ENCODE measurements around the gene ULK2. TPM values are rescaled to one million over a fixed set of nuclear protein-coding genes. Genes with fewer than 3 reads are reported as not detected.
"Not testable (repeated sequence)": the region's sequence is repeated elsewhere in the genome, so short reads cannot be mapped to it uniquely, and the experiment has no call there.

The ULK2 gene
- total RNA-seq, 1 donor from 2014 or later, result 29.0 TPM

DNA sequence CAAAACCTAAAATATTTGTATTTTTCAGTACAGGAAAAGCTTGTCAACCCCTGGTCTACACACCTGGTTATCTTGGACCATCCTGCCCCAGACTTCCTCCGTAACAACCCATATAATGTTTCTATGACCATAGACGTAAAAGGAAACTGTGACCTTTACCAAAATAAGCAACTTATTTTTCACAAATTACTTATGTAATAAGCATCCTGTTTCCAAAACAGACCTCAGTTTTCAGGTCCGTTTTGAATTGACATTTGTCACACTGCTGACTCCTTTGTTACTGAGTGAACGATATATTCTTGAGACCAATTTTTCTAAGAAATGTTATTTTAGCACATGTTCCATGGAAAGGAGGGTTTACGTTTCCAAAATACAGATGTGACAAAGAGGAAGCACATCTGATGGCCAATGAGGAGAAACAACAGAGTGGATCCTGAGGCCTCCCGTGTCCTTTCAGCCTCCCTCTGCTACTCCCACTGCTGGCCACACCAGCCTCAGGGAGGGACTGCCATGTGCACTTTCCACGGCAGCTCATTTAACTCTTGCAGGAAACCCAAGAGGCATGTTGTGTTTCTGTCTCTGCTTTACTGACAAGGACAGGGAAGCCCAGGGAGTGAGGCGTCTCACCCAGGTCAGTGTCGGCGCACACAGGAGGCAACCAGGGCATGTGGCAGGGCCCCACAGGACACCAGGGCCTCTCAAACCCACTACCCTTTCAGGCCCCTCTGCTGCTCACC, 99.5 kb downstream of the ULK2 start:
- Mint-ChIP-seq H3K4me3 (ENCODE audit: low read depth) (no peak overlapping the region), H3K27ac (no peak overlapping the region), H3K9me3 (ENCODE audit: low read depth) (no peaks in the 10 kb centered on the region), H3K36me3 (ENCODE audit: insufficient read depth) (peaks cover 1% of the 10 kb centered on the region), H3K27me3 (peaks cover 2% of the 10 kb centered on the region), H3K4me1 (ENCODE audit: low read depth) (peaks cover 2% of the 10 kb centered on the region)
- no peak for DNase-seq (ENCODE audit: low spot score, unreplicated experiment)
- TF ChIP-seq, protein P1, sequence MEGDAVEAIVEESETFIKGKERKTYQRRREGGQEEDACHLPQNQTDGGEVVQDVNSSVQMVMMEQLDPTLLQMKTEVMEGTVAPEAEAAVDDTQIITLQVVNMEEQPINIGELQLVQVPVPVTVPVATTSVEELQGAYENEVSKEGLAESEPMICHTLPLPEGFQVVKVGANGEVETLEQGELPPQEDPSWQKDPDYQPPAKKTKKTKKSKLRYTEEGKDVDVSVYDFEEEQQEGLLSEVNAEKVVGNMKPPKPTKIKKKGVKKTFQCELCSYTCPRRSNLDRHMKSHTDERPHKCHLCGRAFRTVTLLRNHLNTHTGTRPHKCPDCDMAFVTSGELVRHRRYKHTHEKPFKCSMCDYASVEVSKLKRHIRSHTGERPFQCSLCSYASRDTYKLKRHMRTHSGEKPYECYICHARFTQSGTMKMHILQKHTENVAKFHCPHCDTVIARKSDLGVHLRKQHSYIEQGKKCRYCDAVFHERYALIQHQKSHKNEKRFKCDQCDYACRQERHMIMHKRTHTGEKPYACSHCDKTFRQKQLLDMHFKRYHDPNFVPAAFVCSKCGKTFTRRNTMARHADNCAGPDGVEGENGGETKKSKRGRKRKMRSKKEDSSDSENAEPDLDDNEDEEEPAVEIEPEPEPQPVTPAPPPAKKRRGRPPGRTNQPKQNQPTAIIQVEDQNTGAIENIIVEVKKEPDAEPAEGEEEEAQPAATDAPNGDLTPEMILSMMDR (IDR thresholded peaks at IDR 0.05; ENCODE audit: unreplicated experiment), result no peak

- Mint-ChIP-seq H3K36me3 (ENCODE audit: insufficient read depth) (no peaks in the 10 kb centered on the region), H3K27me3 (peaks cover 12% of the 10 kb centered on the region)
Measured at GRCh38 chr17:19766421-19767270, 101.1 kb downstream of the ULK2 start.

DNA sequence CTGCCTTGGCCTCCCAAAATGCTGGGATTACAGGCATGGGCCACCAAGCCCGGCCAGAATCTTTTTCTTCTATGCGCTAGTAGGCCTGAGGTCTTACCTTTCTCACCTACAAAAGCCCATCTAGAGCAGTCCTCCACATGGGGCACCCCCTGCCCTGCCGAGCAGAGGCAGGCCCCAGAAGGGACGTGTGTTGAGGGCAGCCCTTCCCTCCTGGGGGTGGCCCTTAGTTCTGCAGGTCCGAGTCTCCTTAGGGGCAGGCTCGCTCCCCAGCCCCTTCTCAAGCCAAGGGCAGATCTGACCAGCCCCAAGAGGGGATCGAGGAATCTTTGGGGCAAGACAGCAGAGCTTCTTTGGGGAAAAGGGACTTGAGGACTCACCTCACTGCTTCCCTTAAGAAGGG, 101.7 kb downstream of the ULK2 start:
- no peak overlapping the region for H3K27ac Mint-ChIP-seq
- DNase-seq (ENCODE audit: low spot score, unreplicated experiment), result no peak

More at GRCh38 chr17:19766421-19767270, 101.1 kb downstream of the ULK2 start:
- peaks cover 2% of the 10 kb centered on the region for H3K4me1 Mint-ChIP-seq (ENCODE audit: low read depth)
- TF ChIP-seq, protein P1 (IDR thresholded peaks at IDR 0.05; ENCODE audit: unreplicated experiment), result peak; percentile 94
- no peak overlapping the region for H3K27ac Mint-ChIP-seq
- no peak overlapping the region for H3K4me3 Mint-ChIP-seq (ENCODE audit: low read depth)
- DNase-seq (ENCODE audit: low spot score, unreplicated experiment), result peak; percentile 77
- no peaks in the 10 kb centered on the region for H3K9me3 Mint-ChIP-seq (ENCODE audit: low read depth)

GRCh38 chr17:19763991-19764390, 103.7 kb downstream of the ULK2 start:
- H3K36me3 Mint-ChIP-seq (ENCODE audit: insufficient read depth); H3K9me3 Mint-ChIP-seq (ENCODE audit: low read depth); H3K4me3 Mint-ChIP-seq (ENCODE audit: low read depth); DNase-seq (ENCODE audit: low spot score, unreplicated experiment); H3K4me1 Mint-ChIP-seq (ENCODE audit: low read depth): not testable (repeated sequence)
- Mint-ChIP-seq H3K27me3 (peaks cover 29% of the 10 kb centered on the region), H3K27ac (peak overlapping the region; percentile 13)

More for the DNA sequence above, 101.7 kb downstream of the ULK2 start:
- no peak overlapping the region for H3K4me3 Mint-ChIP-seq (ENCODE audit: low read depth)
- no peaks in the 10 kb centered on the region for H3K36me3 Mint-ChIP-seq (ENCODE audit: insufficient read depth)
- H3K27me3 Mint-ChIP-seq, result peaks cover 16% of the 10 kb centered on the region
- TF ChIP-seq, protein P1 (IDR thresholded peaks at IDR 0.05; ENCODE audit: unreplicated experiment), result no peak
- H3K4me1 Mint-ChIP-seq (ENCODE audit: low read depth), result peaks cover 2% of the 10 kb centered on the region
- no peaks in the 10 kb centered on the region for H3K9me3 Mint-ChIP-seq (ENCODE audit: low read depth)

GRCh38 chr17:19763416-19763815, 104.3 kb downstream of the ULK2 start:
- no peak for DNase-seq (ENCODE audit: low spot score, unreplicated experiment)
- TF ChIP-seq, protein P1 (IDR thresholded peaks at IDR 0.05; ENCODE audit: unreplicated experiment), result no peak

More at GRCh38 chr17:19763416-19763815, 104.3 kb downstream of the ULK2 start:
- H3K4me3 Mint-ChIP-seq (ENCODE audit: low read depth), result no peak overlapping the region
- H3K27ac Mint-ChIP-seq, result no peak overlapping the region
- H3K4me1 Mint-ChIP-seq (ENCODE audit: low read depth), result peaks cover 2% of the 10 kb centered on the region
- H3K9me3 Mint-ChIP-seq (ENCODE audit: low read depth), result no peaks in the 10 kb centered on the region
- no peaks in the 10 kb centered on the region for H3K36me3 Mint-ChIP-seq (ENCODE audit: insufficient read depth)
- peaks cover 31% of the 10 kb centered on the region for H3K27me3 Mint-ChIP-seq

Measured in progenitor cell of endocrine pancreas (in vitro differentiated cells).